ELF-1 (cell line): ENCODE data around the gene BCAR1.
"Not testable (repeated sequence)": the region's sequence is repeated elsewhere in the genome, so short reads cannot be mapped to it uniquely, and the experiment has no call there.

Source experiments
- DNase-seq: peaks from one replicate; pipeline ENCODE4 v3.0.0-alpha.2; 2016; ENCODE audit warnings: low read depth, low spot score

Gene BCAR1

DNA sequence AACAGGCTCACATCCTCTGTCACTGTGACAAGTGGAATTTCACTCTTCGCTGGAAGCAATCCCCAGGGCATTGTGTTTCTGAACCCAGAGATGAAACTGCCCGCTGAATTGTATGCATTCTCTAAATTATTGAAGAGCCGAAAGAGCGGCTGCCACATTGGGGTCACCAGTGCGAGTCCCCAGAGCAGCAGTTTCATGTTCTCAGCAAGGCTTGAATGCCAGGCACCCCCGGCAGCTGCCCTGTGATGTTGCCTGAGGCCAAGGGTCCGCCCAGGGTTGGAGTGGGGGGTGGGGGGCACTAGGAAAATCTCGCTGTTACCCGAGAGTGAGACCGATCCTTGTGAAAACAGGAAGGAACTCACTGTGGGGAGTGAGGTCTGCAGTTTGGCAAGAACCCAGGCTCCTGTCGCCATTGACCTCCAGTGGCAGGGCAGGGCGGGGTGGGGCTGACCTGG, 20.7 kb upstream of the BCAR1 start:
- DNase-seq = peak; percentile 77

DNA sequence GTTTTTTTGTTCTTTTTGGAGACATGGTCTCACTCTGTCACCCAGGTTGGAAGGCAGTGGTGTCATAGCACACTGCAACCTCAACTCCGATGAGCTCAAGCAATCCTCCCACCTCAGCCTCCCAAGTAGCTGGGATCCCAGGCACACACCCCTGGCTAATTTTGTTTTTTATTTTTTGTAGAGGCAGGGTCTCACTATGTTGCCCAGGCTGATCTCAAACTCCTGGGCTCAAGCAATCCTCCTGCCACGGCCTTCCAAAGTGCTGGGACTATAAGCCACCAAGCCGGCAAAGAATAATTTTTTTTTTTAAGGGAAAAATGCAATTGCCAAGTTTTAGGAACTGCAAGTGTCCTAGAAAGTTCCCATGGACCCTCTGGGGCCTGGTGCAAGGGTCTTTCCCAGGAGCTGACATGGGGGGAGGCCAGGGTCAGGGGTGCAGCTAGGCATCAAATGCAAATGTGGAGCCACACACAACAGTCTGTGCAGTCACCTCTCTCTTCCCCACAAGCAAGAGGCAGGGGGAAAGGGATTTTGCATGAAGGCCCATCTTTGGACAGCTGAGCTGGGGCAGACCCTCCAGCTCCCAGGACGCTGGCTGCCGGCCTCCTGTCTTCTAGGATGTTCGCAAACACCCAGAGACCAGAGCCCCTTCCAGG, 20.1 kb upstream of the BCAR1 start:
- DNase-seq = no peak

DNA sequence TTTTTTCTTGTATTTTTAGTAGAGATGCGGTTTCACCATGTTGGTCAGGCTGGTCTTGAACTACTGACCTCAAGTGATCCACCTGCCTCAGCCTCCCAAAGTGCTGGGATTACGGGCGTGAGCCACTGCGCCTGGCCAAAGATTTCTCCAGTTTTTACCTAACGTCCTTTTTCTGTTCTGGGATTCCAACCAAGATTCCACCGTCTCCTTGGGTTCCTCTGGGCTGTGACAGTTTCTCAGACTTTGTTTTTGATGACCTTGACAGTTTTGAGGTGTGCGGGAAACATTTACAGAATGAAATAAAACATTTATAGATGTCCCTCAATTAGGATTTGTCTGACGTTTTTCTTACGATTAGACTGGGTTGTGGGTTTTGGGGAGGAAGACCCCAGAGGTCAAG, 17.9 kb upstream of the BCAR1 start:
- DNase-seq = not testable (repeated sequence)

DNA sequence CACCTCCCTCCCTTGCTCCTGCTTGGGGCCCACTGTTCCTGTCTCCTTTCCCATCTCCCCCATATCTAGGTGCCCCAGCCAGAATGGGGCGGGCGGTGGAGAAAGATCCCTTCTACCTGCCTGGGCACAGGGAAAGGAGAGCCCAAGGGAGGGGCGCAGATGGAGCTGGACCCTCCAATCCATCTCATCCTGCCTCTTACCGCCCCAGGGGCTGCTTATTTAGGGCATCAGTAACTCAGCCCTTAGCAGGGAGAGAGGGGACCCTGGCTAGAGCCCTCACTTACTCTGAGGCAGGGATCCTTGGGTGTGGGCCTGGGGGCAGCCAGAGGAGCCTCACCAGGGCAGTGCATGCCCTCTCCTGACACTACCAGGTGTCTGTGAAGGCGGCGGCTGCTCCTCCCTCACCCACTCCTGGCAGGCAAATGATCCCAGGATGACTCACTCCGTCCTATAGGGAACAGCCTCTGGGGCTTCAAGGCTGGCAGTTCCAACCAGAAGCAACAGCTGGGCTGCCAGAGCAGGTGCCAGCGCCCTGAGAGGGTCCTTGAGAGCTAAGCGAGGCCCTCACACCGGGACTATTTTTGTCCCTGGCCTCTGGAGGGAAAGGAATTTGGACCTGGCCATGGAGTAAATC, 16.3 kb upstream of the BCAR1 start:
- no peak for DNase-seq

DNA sequence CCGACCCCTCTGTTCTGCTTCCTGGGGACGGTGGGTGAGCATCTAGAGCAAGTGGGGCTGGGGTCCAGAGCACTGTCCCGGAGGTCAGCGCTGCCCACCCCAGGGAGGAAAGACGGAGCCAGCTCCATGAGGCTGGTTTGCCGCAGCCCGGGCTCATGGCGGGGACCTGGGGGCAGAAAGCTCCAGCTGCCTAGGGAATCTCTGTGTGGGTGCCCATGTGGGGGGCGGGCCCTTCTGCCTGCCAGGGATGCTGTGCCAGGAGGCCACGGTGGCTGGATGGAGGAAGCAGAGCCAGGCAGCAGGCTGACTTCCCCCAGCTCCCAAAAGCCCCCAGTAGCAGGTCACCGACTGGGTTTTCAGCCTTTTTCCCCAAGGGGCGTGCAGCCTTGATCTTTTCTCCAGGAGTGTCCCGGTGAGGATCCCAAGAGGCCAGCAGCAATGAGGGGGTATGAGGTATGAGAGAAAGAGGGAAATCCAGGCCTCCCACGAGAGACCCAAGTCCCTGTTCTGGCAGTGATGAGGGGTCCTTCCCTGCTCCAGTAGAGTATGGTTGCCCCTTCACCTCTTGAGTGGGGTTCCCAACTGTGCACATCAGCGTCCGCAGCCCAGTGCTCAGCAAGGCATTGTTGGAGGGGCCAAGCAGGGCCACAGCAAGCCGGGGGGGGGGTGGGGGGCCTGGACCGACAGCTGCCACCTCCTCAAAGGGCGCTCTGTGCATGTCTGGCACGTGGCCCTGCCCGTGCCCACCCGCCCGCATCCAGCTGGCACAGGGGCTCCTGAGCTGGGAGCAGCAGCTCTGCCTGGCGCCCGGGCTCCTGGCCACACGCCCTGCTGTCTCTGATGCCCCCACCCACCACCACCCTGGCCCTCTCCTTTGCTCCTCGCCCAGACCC, 15.6 kb upstream of the BCAR1 start:
- no peak for DNase-seq

DNA sequence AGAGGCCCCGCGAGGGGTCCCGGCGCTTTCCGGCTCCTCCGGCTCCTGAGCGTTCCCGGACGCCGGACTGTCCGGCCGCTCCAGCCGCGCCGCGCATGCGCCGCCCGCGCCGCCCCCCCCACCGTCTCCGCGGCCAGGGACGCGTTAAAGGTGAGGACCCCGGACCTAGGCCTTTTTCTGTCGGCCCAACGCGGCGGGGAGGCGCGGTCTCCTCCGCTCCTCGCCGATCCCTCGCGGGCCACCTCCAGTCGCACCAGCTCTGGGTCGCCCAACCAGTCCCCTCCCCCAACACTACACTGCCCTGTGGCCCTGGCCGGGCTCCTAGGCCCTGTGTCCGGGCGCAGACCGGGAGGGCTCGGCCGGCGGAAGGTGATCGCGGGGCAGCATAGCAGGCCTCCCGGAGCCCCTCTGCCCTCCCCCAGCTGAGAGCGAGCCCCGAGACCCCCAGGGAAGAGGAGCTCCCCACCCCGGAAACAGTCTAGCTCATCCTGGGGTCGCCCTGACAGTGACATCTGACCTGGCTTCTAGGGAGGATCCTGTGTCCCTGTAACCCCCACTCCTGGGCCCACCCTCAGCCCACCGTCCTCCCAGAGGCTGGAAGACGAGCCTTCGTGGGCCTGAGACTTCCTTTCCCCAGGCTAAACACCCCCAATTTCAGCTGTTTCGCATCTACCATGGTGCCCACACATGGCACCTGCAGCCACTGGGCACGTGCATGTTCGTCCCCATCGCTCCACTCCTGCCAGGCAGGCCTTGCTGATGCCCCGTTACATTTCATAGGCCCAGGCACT, 14.7 kb upstream of the BCAR1 start:
- peak; percentile 95 for DNase-seq

DNA sequence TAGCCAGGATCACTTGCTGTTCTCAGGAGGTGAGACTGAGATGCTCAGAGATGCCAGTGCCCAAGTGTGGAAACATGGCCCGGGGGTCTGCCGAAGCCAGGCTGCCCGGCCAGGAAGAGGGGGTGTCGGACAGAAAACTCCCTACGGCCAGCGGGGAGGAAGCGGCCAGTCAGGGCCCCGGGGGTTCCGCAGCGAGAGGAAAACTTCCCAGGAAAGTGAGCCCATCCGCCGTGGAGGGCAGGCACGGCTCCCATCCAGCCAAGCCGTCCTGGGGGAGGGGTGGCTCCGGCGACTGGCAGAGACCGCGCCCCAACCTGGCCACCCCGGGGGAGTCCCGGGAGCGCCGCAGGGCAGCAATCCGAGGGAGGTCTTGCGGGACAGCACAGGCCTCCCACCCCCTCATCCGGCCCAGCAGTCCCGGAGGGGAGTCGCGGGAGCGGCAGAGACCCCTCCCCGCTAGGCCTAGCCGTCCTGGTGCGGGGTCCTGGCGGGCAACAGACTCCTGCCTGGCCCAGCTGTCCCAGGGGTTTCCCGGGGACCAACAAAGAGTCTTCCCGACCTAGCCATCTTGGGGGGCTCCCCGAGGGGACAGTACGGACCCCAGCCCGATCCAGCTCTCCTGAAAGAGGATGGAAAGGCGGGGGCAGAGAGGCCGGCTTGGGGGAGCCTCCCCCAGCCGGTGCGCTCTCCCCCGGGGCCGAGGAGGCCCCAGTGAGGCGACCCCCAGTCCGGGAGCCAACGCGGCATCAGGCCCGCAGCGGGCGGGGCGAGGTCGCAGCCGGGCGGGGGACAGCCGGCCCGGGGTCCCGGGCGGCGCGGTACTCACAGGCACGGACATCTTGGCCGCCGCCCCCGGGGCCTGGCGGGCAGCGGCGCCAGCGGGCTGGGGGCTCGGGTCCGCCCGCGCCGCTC, 13.8 kb upstream of the BCAR1 start:
- no peak for DNase-seq

DNA sequence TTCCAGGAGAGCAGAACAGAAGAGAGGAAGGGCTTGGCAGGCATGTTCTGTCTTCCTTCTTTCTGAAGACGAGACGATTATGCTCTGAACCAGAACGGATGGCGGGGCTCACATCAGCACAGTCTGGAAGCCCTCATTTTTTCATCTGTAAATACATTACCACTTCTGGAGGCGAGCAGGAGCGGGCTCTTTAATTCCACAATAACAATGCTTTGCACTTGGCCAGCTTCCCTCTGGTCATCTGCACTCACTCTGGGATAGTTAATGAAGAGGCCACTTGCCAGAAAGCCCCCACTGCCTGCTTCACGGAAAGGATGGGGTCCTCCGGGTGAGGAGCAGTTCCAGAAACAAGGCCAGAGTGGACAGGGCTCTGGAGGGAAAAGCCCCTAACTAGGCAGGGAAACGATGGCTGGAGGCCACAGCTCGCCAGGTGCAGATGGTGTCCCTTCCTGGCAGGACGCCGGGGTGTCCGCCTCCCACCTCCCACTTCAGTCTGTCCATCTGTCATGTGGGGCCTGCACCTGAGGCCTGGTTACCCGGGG, 13.1 kb upstream of the BCAR1 start:
- no peak for DNase-seq

DNA sequence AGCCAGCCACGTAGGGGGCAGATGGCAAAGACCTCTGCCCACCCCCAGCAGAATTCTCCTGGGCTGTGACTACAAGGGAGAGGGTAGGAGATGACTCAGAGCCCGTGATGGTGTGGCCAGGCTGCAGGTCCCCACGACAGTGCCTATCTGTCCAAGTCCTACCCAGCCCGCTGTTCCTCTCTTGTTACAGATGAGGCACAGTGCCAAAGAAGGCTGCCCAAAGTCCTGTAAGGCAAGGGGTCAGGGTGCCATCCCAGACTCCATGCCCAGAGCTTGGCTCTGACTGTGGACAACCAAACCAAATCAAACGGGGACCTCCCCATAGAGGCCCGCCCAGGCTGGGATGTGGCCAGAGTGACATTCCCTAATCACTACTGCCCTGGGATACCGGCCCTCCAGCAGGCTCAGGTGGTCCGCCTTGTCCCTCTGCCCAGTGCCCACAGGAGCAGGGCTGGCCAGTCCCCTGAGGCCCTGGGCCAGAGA, 12.6 kb upstream of the BCAR1 start:
- DNase-seq = no peak

DNA sequence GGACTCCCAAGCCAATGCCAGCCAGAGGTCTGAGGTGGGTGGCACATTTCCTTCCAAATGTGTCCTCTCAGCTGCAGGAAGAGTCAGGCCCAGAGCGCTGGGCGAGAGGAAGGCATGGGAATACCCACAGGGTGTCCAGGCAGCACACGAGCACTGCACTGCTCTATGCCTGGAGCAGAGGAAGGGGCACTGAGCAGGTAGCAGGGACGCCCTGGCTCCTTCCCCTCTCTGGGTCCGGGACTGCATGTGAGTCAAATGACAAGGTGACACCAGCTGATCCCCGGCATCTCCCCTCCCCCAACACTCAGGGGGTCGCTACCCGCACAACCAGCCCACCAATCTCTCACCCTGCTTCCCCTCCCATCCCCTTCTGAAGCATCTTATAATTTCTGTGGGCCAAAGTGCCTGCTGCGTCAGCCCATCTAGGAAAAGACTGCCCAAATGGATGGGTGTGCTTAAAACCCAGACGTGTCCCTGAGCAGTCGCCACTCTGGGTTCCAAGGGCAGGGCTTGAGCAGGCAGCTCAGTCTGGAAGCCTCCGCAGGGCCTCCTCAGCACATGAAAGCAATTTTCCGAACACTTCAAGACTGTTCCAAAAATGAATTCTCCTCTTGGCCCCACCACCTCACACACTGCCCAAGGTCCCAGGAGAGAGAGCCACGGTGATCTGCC, 12.0 kb upstream of the BCAR1 start:
- DNase-seq = no peak

DNA sequence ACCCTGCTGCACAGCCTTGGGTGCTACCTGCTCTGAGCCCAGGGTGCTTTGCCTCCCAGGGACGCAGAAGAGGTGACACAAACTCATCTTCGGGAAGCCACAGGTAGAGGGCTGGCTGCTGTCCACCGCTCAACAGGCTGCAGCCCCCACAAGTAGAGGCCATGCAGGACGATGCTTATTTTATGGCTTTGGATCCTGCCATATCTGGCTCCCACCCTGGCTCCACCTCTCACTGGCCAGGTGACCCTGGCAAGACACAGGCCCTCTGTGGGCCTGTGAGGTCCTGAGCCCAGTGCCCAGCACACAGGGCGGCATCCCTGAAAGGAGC, 11.3 kb upstream of the BCAR1 start:
- DNase-seq = no peak

DNA sequence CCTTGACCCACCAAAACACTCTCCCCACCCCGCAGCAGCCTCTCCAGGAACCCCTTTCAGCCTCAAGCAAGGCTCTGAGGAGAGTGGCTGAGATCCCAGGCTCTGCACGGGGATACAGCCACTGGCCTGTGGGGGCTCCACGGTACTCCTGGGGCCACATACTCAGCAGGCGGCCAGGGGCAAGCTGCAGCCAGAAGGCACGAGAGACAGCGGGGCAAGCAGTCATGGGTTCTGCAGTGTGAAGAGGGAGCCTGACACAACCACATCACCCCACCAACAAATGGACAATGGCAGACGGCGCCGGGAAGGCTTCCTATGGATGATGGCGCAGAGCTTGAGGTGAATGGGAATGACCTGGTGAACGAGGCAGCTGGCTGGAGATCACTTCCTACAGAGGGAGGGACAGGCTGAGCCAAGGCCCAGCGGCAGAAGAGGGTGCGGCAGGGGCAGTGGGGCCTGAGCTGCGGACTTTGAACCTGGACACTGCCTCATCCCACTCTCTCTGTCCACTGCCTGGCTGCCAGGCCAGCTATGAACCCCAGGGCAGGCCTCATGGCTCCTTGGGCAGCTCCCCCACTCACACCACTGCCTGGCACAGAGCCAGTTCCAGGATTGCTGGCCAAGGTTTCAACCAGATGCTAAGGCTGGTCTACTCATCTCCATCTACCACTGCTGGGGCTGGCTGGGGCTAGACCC, 10.8 kb upstream of the BCAR1 start:
- no peak for DNase-seq

DNA sequence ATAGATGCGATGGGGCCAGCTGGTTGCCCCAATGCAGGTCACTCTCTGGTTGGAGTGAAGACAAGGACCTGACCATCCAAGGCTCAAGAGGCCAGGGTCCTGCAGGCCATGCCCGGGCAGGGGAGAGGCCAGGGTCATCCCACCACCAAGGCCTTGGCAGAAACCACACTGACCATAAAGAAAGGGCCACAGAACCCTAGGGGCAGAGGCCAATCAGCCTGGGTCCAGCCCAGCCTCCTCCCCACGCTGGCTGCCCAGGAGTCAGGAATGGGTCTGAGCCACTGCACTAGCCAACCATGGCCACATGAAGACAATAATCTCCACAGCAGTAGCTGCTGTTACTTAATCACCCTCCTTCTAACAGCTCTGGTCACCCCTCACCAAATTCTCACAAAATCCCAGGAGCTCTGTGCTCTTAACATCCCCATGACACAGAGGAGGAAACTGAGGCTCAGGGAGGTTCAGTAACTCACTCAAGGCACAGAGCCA, 10.2 kb upstream of the BCAR1 start:
- no peak for DNase-seq

DNA sequence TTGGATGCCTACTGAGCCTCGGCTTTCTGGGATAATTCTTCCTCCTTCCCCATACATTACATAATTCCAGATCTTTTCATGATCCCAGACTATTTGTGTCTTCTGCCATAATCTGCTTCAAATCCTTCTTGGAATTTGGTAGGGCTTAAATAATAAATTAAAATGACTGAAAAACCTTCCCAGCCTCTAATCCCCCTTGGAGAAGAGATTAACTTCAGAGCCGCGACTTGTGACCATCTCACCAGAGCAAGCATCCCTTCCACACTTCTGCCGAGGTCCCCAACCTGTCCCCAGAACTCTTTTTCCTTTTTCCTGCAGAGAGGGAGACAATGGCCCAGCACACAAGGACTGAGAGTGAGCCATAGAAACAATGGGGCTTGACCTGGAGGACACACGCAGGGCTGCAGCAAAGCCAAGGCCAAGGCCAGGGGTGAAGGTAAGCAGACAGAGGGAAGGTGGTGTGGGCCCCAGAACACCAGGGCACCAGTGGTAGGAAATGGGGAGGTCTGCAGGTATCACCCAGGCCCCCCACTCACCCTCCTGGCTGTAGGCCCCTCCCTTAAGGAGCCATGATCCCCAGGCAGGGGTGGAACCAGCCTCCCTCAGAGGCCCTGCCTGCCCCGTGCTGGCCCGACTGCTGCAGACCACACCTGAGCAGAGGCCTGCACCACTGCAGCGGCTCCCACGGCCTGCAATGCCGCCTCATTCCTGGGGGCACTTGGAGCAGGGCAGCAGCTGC, 9.6 kb upstream of the BCAR1 start:
- no peak for DNase-seq

DNA sequence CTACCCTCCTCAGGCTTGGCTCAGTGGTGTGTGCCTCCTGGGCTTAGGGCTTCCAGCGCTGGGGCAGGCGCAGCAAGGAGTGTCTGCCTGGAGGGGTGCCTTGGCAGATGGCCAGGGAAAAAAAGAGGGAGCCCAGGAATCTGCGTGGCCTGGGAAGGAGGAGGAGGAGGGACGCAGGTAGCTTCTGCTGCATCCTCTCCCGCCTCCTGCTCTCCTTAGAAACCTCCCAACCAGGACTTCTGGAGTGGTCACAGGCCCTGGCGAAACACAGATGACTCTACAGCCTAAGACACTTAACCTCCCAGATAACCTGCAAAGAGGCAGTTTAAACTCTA, 7.3 kb upstream of the BCAR1 start:
- no peak for DNase-seq

DNA sequence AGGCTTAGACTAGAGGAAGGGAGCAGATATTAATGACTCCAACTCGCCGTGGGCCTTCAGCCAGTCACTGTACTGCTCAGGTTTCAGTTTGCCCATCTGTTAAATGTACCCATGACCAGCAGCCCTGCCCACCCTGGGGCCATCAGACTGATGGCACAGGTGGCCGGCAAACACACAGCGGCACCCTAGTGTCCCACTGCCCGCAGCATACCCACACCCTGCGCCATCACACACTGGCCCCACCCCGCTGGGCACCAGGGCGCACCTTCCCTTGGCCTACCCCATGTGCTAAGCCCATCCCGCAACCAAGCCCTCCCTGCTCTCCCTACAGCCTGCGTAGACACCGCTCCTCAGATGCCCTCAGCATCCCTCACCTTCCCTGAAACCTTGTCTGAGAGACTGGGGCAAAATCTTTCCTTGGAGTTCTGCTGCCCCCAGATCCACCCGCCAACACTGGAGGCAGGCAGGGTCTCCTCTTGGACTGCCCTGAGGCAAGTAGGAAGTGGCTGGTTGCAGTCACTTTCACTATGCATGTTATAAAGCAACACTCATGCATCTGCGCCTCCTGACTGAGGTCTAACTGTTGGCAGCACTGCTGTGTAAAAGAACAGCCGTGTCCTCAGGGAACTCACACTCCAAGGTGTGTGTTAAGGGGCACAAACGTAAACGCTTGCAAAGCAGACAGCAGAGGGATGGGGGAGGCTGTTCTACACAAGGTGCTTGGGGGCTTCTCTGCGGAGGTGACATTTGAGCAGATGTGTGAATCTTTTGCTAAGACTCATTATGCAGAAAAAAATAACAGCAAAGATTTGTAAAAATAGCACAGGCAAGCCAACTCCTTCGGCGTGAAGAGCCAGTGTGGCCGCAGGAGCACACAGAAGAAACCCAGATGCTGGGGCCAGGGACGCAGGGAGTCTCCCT, 6.7 kb upstream of the BCAR1 start:
- no peak for DNase-seq

DNA sequence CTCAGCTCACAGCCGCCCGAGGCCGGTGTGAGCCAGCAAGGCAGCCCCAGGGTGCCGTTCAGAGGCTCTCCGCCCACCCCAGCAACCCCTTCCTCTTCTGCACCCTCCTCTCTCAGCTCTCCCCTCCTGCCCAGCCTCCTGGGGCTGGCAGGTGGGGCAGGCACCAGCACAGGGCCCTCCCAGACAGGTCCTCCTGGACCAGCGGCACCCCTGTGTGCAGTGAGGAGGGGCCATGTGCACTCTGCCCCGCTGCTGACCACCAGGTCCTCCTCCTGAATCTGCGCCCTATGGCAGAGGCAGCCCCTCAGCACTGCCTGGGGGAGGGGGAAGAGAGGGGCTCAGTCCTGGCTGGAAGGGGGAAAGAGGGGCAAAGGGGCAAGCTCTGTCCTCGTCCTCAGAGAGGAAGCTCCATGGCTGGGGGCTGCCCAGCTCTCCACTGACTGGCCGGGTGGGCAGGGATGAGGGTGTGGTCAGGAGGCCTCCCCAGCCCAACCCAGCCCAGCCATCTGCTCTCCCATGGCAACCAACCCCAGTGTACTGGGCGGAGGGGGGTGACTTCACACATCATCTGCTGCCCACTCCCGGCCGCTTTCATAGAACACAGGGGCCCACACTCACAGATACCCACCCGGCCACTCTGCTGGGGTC, 5.4 kb upstream of the BCAR1 start:
- peak; percentile 74 for DNase-seq
